HEK293 (cell line): ENCODE data around the gene RAB6C.
A peak's percentile ranks its signal among the peaks of the same experiment; 100 is the strongest.
"Not testable (repeated sequence)": the region's sequence is repeated elsewhere in the genome, so short reads cannot be mapped to it uniquely, and the experiment has no call there.

ENCODE experiments used
- CTCF ChIA-PET: fragments of 350-600 bp; formaldehyde crosslinking; extraction: SDS; loops from one replicate; lab custom pipeline; 2021; ENCODE audit warnings: antibody characterized with exemption; lab: Yijun Ruan, JAX
- POLR2A ChIA-PET: fragments of 300-600 bp; formaldehyde crosslinking; extraction: SDS; loops from one replicate; lab custom pipeline; 2020; ENCODE audit warnings: antibody characterized with exemption, inconsistent platforms; lab: Yijun Ruan, JAX
- H3K27ac ChIP-seq: fragments of 200-500 bp; sonication (Bioruptor generic); 2 replicates; pipeline ENCODE4 v1.5.1; 2014; ENCODE audit warnings: low read depth, low read length, control low read depth, inconsistent platforms; ENCODE audit errors: extremely low read depth
- H3K36me3 ChIP-seq, 2 experiments: fragments of 200-500 bp in 1 of 2; sonication (Bioruptor generic) in 1 of 2; 1 replicate in 1 of 2; 2 replicates in 1 of 2; pipeline ENCODE4 v1.5.1; 2014 to 2017; ENCODE audit warnings: inconsistent platforms in 2 of 2, low read length in 2 of 2; ENCODE audit not compliant: control insufficient read depth in 2 of 2, insufficient read depth in 1 of 2
- H3K4me1 ChIP-seq: fragments of 200-500 bp; sonication (Bioruptor generic); 2 replicates; pipeline ENCODE4 v1.5.1; 2014; ENCODE audit warnings: mild to moderate bottlenecking, low read length, inconsistent platforms; ENCODE audit not compliant: control insufficient read depth, insufficient read depth
- H3K4me3 ChIP-seq: 2 replicates; pipeline ENCODE4 v1.5.1; 2011; ENCODE audit warnings: low read depth, mild to moderate bottlenecking, control low read depth, low read length, moderate library complexity
- H3K9me3 ChIP-seq: fragments of 200-500 bp; sonication (Bioruptor generic); 2 replicates; pipeline ENCODE4 v1.5.1; 2014; ENCODE audit warnings: low read depth, low read length, inconsistent platforms; ENCODE audit not compliant: control insufficient read depth, insufficient read depth
- GLI4 ChIP-seq: fragments of 450-650 bp; formaldehyde crosslinking; IDR thresholded peaks from 2 replicates; pipeline ENCODE4 v1.5.1; 2016; ENCODE audit warnings: missing biosample characterization, missing genetic modification characterization
- MZF1 ChIP-seq: fragments of 450-650 bp; formaldehyde crosslinking; IDR thresholded peaks from 2 replicates; pipeline ENCODE4 v1.5.1; 2017; ENCODE audit warnings: missing biosample characterization, missing genetic modification characterization, borderline replicate concordance
- OSR2 ChIP-seq: fragments of 450-650 bp; formaldehyde crosslinking; IDR thresholded peaks from 2 replicates; pipeline ENCODE4 v1.5.1; 2016; ENCODE audit warnings: missing biosample characterization, missing genetic modification characterization
- SCRT2 ChIP-seq: fragments of 450-650 bp; formaldehyde crosslinking; IDR thresholded peaks from 2 replicates; pipeline ENCODE4 v1.5.1; 2016; ENCODE audit warnings: missing biosample characterization, missing genetic modification characterization
- SETDB1 ChIP-seq: IDR thresholded peaks from one replicate; pipeline ENCODE4 v1.6.1; 2017; ENCODE audit warnings: mild to moderate bottlenecking, low read length, moderate library complexity, mixed read lengths; ENCODE audit not compliant: insufficient read length
- ZBTB1 ChIP-seq: fragments of 450-650 bp; formaldehyde crosslinking; IDR thresholded peaks from 2 replicates; pipeline ENCODE4 v1.5.1; 2016; ENCODE audit warnings: missing biosample characterization, missing genetic modification characterization
- ZFP41 ChIP-seq: fragments of 450-650 bp; formaldehyde crosslinking; IDR thresholded peaks from 2 replicates; pipeline ENCODE4 v1.5.1; 2016; ENCODE audit warnings: missing biosample characterization, missing genetic modification characterization, borderline replicate concordance
- ZNF114 ChIP-seq: fragments of 450-650 bp; formaldehyde crosslinking; IDR thresholded peaks from 2 replicates; pipeline ENCODE4 v1.5.0; 2017; ENCODE audit warnings: missing biosample characterization, missing genetic modification characterization
- ZNF211 ChIP-seq: fragments of 450-650 bp; formaldehyde crosslinking; IDR thresholded peaks from 2 replicates; pipeline ENCODE4 v1.5.1; 2016; ENCODE audit warnings: low read depth, missing biosample characterization, missing genetic modification characterization
- ZNF23 ChIP-seq: fragments of 450-650 bp; formaldehyde crosslinking; IDR thresholded peaks from 2 replicates; pipeline ENCODE4 v1.5.1; 2016; ENCODE audit warnings: missing biosample characterization, missing genetic modification characterization, borderline replicate concordance
- ZNF645 ChIP-seq: fragments of 450-650 bp; formaldehyde crosslinking; IDR thresholded peaks from 2 replicates; pipeline ENCODE4; 2016; ENCODE audit warnings: missing biosample characterization, missing genetic modification characterization
- ZNF670 ChIP-seq: fragments of 450-650 bp; formaldehyde crosslinking; IDR thresholded peaks from 2 replicates; pipeline ENCODE4 v1.5.1; 2016; ENCODE audit warnings: missing biosample characterization, missing genetic modification characterization, low read depth
- ZNF792 ChIP-seq: fragments of 450-650 bp; formaldehyde crosslinking; IDR thresholded peaks from 2 replicates; pipeline ENCODE4 v1.5.1; 2016; ENCODE audit warnings: missing biosample characterization, missing genetic modification characterization
- TF ChIP-seq, protein P1 (sequence below): fragments of 450-650 bp; formaldehyde crosslinking; IDR thresholded peaks from 2 replicates; pipeline ENCODE4 v1.5.1; 2016; ENCODE audit warnings: missing biosample characterization, missing genetic modification characterization
- TF ChIP-seq, protein P2 (sequence below): fragments of 450-650 bp; formaldehyde crosslinking; IDR thresholded peaks from 2 replicates; pipeline ENCODE4 v1.5.1; 2016; ENCODE audit warnings: missing biosample characterization, missing genetic modification characterization
- TF ChIP-seq, protein P3 (sequence below): fragments of 450-650 bp; formaldehyde crosslinking; IDR thresholded peaks from 2 replicates; pipeline ENCODE4 v1.5.1; 2016; ENCODE audit warnings: missing biosample characterization, missing genetic modification characterization

Gene RAB6C

GRCh38 chr2:129975016-129975774 lies 4.3 kb upstream of the RAB6C start:
- ChIA-PET POLR2A (no interaction called here), CTCF (no interaction called here)
- H3K4me3 ChIP-seq: no peak overlapping the region
- no peaks in the 10 kb centered on the region for H3K9me3 ChIP-seq
- TF ChIP-seq ZNF23 (tag by site-specific recombination) (no peak), GLI4 (tag by site-specific recombination) (no peak), ZNF645 (no peak), ZFP41 (tag by site-specific recombination) (no peak), ZBTB1 (tag by site-specific recombination) (no peak), ZNF211 (tag by site-specific recombination) (no peak), MZF1 (tag by site-specific recombination) (no peak), SETDB1 (no peak), ZNF670 (tag by site-specific recombination) (no peak), ZNF114 (tag by site-specific recombination) (no peak), ZNF792 (tag by site-specific recombination) (no peak), OSR2 (no peak)
- TF ChIP-seq, protein P1, sequence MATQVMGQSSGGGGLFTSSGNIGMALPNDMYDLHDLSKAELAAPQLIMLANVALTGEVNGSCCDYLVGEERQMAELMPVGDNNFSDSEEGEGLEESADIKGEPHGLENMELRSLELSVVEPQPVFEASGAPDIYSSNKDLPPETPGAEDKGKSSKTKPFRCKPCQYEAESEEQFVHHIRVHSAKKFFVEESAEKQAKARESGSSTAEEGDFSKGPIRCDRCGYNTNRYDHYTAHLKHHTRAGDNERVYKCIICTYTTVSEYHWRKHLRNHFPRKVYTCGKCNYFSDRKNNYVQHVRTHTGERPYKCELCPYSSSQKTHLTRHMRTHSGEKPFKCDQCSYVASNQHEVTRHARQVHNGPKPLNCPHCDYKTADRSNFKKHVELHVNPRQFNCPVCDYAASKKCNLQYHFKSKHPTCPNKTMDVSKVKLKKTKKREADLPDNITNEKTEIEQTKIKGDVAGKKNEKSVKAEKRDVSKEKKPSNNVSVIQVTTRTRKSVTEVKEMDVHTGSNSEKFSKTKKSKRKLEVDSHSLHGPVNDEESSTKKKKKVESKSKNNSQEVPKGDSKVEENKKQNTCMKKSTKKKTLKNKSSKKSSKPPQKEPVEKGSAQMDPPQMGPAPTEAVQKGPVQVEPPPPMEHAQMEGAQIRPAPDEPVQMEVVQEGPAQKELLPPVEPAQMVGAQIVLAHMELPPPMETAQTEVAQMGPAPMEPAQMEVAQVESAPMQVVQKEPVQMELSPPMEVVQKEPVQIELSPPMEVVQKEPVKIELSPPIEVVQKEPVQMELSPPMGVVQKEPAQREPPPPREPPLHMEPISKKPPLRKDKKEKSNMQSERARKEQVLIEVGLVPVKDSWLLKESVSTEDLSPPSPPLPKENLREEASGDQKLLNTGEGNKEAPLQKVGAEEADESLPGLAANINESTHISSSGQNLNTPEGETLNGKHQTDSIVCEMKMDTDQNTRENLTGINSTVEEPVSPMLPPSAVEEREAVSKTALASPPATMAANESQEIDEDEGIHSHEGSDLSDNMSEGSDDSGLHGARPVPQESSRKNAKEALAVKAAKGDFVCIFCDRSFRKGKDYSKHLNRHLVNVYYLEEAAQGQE (tag by site-specific recombination): no peak
- TF ChIP-seq, protein P2, sequence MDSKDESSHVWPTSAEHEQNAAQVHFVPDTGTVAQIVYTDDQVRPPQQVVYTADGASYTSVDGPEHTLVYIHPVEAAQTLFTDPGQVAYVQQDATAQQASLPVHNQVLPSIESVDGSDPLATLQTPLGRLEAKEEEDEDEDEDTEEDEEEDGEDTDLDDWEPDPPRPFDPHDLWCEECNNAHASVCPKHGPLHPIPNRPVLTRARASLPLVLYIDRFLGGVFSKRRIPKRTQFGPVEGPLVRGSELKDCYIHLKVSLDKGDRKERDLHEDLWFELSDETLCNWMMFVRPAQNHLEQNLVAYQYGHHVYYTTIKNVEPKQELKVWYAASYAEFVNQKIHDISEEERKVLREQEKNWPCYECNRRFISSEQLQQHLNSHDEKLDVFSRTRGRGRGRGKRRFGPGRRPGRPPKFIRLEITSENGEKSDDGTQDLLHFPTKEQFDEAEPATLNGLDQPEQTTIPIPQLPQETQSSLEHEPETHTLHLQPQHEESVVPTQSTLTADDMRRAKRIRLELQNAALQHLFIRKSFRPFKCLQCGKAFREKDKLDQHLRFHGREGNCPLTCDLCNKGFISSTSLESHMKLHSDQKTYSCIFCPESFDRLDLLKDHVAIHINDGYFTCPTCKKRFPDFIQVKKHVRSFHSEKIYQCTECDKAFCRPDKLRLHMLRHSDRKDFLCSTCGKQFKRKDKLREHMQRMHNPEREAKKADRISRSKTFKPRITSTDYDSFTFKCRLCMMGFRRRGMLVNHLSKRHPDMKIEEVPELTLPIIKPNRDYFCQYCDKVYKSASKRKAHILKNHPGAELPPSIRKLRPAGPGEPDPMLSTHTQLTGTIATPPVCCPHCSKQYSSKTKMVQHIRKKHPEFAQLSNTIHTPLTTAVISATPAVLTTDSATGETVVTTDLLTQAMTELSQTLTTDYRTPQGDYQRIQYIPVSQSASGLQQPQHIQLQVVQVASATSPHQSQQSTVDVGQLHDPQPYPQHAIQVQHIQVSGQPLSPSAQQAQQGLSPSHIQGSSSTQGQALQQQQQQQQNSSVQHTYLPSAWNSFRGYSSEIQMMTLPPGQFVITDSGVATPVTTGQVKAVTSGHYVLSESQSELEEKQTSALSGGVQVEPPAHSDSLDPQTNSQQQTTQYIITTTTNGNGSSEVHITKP: no peak
- TF ChIP-seq, protein P3, sequence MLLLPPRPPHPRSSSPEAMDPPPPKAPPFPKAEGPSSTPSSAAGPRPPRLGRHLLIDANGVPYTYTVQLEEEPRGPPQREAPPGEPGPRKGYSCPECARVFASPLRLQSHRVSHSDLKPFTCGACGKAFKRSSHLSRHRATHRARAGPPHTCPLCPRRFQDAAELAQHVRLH (tag by site-specific recombination): no peak
- no peak overlapping the region for H3K27ac ChIP-seq
- H3K36me3 ChIP-seq: no peaks in the 10 kb centered on the region
- H3K4me1 ChIP-seq: no peaks in the 10 kb centered on the region

GRCh38 chr2:129976969-129977368 lies 2.5 kb upstream of the RAB6C start:
- CTCF ChIA-PET, POLR2A ChIA-PET, H3K36me3 ChIP-seq, H3K27ac ChIP-seq, H3K4me3 ChIP-seq, H3K4me1 ChIP-seq, H3K9me3 ChIP-seq: not testable (repeated sequence)
- TF ChIP-seq SCRT2 (tag by site-specific recombination): 0 out of 2 replicates have a peak, but pooled peaks have one; percentile 21
